Measurements from ENCODE around the gene MC3R. TPM values are rescaled to one million over a fixed set of nuclear protein-coding genes. Genes with fewer than 3 reads are reported as not detected.

Gene MC3R
- total and polyA plus RNA-seq, 3 donors from 2014 or later, result not detected

Small RNAs within 50 kb of the gene (small RNA-seq; reads per million reads assigned to genes)
- 0 reads per million in 2 donors for gene RNA5SP487

Other genes with a start within 250 kb of the MC3R start
- gene CBLN4, start 243.2 kb upstream of the MC3R start, total RNA-seq, result 1 to 10 TPM; 3.1 to 3.4 TPM
- gene CBLN4, start 243.2 kb upstream of the MC3R start, polyA plus RNA-seq (ENCODE audit: insufficient read depth, low read depth, low replicate concordance), result 6.0 TPM
- 10 to 100 TPM; 26.7 to 33.9 TPM for gene FAM210B, start 110.2 kb downstream of the MC3R start, total RNA-seq
- 29.5 TPM for gene FAM210B, start 110.2 kb downstream of the MC3R start, polyA plus RNA-seq (ENCODE audit: insufficient read depth, low read depth, low replicate concordance)
- 10 to 100 TPM; 27.2 to 35.4 TPM for gene AURKA, start 143.5 kb downstream of the MC3R start, total RNA-seq
- gene AURKA, start 143.5 kb downstream of the MC3R start, polyA plus RNA-seq (ENCODE audit: insufficient read depth, low read depth, low replicate concordance), result 87.6 TPM
- 10 to 100 TPM; 41.8 to 53.3 TPM for gene CSTF1, start 143.9 kb downstream of the MC3R start, total RNA-seq
- gene CSTF1, start 143.9 kb downstream of the MC3R start, polyA plus RNA-seq (ENCODE audit: insufficient read depth, low read depth, low replicate concordance), result 80.6 TPM
- gene CASS4, start 163.5 kb downstream of the MC3R start, total RNA-seq, result 1 to 10 TPM in 1 of 2 donors, under 1 TPM in 1; 0.79 to 1.8 TPM
- 0.92 TPM for gene CASS4, start 163.5 kb downstream of the MC3R start, polyA plus RNA-seq (ENCODE audit: insufficient read depth, low read depth, low replicate concordance)
- 10 to 100 TPM; 76.4 to 80.4 TPM for gene RTF2, start 219.9 kb downstream of the MC3R start, total RNA-seq
- gene RTF2, start 219.9 kb downstream of the MC3R start, polyA plus RNA-seq (ENCODE audit: insufficient read depth, low read depth, low replicate concordance), result 144 TPM